ENCODE data around the gene SIPA1L2. TPM values are rescaled to one million over a fixed set of nuclear protein-coding genes. Genes with fewer than 3 reads are reported as not detected.

Gene SIPA1L2
- total RNA-seq, 1 experiment from 2014 or later: 12.5 TPM

DNA sequence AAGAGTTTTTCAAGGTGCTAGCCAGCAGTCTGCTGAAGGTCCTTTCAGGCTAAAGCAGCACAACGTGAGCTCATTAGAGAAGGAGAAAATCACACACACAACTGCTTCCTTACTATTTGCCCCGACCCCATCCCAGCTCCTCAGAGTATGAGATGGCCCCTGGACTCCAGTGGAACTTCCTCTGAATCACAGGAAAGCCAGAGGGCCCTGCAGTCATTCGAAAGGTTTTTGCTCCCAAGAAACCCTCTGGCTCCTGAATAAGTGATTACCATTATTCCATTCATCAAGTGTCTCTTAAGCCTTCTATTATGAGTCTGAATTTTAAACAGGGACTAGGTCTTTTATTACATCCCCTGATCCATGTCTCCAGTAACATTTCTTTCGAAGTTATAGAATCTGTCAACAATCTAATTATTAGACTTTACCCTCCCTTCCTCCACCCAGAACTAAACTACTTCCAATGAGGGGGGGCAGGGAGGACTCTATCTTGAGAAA is 14.6 kb downstream of the SIPA1L2 start:
- TF ChIP-seq FOSL1 (IDR thresholded peaks at IDR 0.05; ENCODE audit: low read depth): no peak
- TF ChIP-seq POLR2A (IDR thresholded peaks at IDR 0.05; ENCODE audit: borderline replicate concordance, extremely low read depth, insufficient read depth, insufficient read length): no peak
- TF ChIP-seq EZH2 (IDR thresholded peaks at IDR 0.05): no peak
- TF ChIP-seq, protein P1, sequence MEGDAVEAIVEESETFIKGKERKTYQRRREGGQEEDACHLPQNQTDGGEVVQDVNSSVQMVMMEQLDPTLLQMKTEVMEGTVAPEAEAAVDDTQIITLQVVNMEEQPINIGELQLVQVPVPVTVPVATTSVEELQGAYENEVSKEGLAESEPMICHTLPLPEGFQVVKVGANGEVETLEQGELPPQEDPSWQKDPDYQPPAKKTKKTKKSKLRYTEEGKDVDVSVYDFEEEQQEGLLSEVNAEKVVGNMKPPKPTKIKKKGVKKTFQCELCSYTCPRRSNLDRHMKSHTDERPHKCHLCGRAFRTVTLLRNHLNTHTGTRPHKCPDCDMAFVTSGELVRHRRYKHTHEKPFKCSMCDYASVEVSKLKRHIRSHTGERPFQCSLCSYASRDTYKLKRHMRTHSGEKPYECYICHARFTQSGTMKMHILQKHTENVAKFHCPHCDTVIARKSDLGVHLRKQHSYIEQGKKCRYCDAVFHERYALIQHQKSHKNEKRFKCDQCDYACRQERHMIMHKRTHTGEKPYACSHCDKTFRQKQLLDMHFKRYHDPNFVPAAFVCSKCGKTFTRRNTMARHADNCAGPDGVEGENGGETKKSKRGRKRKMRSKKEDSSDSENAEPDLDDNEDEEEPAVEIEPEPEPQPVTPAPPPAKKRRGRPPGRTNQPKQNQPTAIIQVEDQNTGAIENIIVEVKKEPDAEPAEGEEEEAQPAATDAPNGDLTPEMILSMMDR (IDR thresholded peaks at IDR 0.05 in 2 of 3, conservative IDR thresholded peaks at IDR 0.05 in 1 of 3; ENCODE audit: borderline replicate concordance in 1 of 3, insufficient read depth in 1 of 3, low read depth in 2 of 3, low read length in 2 of 3): no peak
- no peak for TF ChIP-seq EGR1 (IDR thresholded peaks at IDR 0.05; ENCODE audit: low read depth)
- TF ChIP-seq, protein P2, sequence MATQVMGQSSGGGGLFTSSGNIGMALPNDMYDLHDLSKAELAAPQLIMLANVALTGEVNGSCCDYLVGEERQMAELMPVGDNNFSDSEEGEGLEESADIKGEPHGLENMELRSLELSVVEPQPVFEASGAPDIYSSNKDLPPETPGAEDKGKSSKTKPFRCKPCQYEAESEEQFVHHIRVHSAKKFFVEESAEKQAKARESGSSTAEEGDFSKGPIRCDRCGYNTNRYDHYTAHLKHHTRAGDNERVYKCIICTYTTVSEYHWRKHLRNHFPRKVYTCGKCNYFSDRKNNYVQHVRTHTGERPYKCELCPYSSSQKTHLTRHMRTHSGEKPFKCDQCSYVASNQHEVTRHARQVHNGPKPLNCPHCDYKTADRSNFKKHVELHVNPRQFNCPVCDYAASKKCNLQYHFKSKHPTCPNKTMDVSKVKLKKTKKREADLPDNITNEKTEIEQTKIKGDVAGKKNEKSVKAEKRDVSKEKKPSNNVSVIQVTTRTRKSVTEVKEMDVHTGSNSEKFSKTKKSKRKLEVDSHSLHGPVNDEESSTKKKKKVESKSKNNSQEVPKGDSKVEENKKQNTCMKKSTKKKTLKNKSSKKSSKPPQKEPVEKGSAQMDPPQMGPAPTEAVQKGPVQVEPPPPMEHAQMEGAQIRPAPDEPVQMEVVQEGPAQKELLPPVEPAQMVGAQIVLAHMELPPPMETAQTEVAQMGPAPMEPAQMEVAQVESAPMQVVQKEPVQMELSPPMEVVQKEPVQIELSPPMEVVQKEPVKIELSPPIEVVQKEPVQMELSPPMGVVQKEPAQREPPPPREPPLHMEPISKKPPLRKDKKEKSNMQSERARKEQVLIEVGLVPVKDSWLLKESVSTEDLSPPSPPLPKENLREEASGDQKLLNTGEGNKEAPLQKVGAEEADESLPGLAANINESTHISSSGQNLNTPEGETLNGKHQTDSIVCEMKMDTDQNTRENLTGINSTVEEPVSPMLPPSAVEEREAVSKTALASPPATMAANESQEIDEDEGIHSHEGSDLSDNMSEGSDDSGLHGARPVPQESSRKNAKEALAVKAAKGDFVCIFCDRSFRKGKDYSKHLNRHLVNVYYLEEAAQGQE (IDR thresholded peaks at IDR 0.05; ENCODE audit: low read depth): no peak
- TF ChIP-seq, protein P3, sequence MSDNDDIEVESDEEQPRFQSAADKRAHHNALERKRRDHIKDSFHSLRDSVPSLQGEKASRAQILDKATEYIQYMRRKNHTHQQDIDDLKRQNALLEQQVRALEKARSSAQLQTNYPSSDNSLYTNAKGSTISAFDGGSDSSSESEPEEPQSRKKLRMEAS (IDR thresholded peaks at IDR 0.05): no peak
- no peak for TF ChIP-seq POLR2AphosphoS5 (IDR thresholded peaks at IDR 0.05; ENCODE audit: low read depth, low read length)
- no peak for TF ChIP-seq JUND (IDR thresholded peaks at IDR 0.05)
- TF ChIP-seq SIN3A (IDR thresholded peaks at IDR 0.05; ENCODE audit: low read depth): no peak
- TF ChIP-seq CEBPB (IDR thresholded peaks at IDR 0.05; ENCODE audit: low read depth): no peak
- no peak for TF ChIP-seq ELF1 (IDR thresholded peaks at IDR 0.05; ENCODE audit: borderline replicate concordance, low read depth)
- TF ChIP-seq SP1 (IDR thresholded peaks at IDR 0.05; ENCODE audit: low read depth): no peak
- TF ChIP-seq, protein P4, sequence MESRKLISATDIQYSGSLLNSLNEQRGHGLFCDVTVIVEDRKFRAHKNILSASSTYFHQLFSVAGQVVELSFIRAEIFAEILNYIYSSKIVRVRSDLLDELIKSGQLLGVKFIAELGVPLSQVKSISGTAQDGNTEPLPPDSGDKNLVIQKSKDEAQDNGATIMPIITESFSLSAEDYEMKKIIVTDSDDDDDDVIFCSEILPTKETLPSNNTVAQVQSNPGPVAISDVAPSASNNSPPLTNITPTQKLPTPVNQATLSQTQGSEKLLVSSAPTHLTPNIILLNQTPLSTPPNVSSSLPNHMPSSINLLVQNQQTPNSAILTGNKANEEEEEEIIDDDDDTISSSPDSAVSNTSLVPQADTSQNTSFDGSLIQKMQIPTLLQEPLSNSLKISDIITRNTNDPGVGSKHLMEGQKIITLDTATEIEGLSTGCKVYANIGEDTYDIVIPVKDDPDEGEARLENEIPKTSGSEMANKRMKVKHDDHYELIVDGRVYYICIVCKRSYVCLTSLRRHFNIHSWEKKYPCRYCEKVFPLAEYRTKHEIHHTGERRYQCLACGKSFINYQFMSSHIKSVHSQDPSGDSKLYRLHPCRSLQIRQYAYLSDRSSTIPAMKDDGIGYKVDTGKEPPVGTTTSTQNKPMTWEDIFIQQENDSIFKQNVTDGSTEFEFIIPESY (IDR thresholded peaks at IDR 0.05; ENCODE audit: extremely low read depth, insufficient replicate concordance, low read length): no peak
- TF ChIP-seq YY1 (IDR thresholded peaks at IDR 0.05; ENCODE audit: extremely low read depth, insufficient replicate concordance, low read depth, low read length): no peak
- TF ChIP-seq CBX3 (IDR thresholded peaks at IDR 0.05; ENCODE audit: low read depth): no peak
- no peak for TF ChIP-seq EZH2phosphoT487 (IDR thresholded peaks at IDR 0.05; ENCODE audit: borderline replicate concordance)
- TF ChIP-seq TCF7L2 (IDR thresholded peaks at IDR 0.05; ENCODE audit: borderline replicate concordance, extremely low read depth, insufficient read depth, insufficient read length): no peak
- no peak for TF ChIP-seq ZNF274 (IDR thresholded peaks at IDR 0.05; ENCODE audit: low read depth, low read length)
- no peak for TF ChIP-seq SRF (IDR thresholded peaks at IDR 0.05; ENCODE audit: low read depth)
- Histone ChIP-seq H3K79me2 (ENCODE audit: insufficient read depth, low read length) (0 out of 2 replicates have a peak, but pooled peaks cover 8% of the 10 kb centered on the region), H3K4me2 (ENCODE audit: low read length) (no peak overlapping the region), H3K27me3 (ENCODE audit: insufficient read depth, low read length) (no peaks in the 10 kb centered on the region), H3K9me3 (ENCODE audit: control insufficient read depth in 1 of 2, insufficient read depth in 1 of 2, low read depth in 1 of 2, low read length in 2 of 2) (no peaks in the 10 kb centered on the region), H2AFZ (ENCODE audit: low read depth, low read length, poor library complexity, severe bottlenecking) (no peak overlapping the region), H3K36me3 (ENCODE audit: control insufficient read depth in 1 of 2, insufficient read depth in 2 of 2, low read length in 2 of 2) (no peaks in the 10 kb centered on the region), H3K9me2 (ENCODE audit: insufficient read depth) (no peaks in the 10 kb centered on the region), H3K9ac (ENCODE audit: low read length) (no peak overlapping the region), H3K4me1 (ENCODE audit: control insufficient read depth in 1 of 2, insufficient read depth in 2 of 2, low read length in 2 of 2) (peaks cover 24 to 53% of the 10 kb centered on the region in 2 experiments), H3K27ac (ENCODE audit: low read depth, low read length) (no peak overlapping the region), H3K4me3 (replicated peaks in 1 of 2; ENCODE audit: low read depth in 1 of 2, low read length in 2 of 2) (no peak overlapping the region), H4K20me1 (ENCODE audit: insufficient read depth) (no peaks in the 10 kb centered on the region)
- no TSS peak for BruUV-seq (replicated peaks)
- ATAC-seq (no peak), DNase-seq (ENCODE audit: low read depth, low spot score) (no peak)
- ChIA-PET RAD21 (ENCODE audit: low non-redundant PET in 1 of 2, low total read pairs in 2 of 2, uncharacterized antibody in 2 of 2, unreplicated experiment in 2 of 2) (no interaction called here), POLR2A (no interaction called here), CTCF (interaction anchor here (1.1 to 1.2 kb wide), 2 partner anchors 12 to 15 kb away, joined by 3 to 5 read pairs; no protein-coding TSS in a partner anchor)
- intact Hi-C loops (cut with micrococcal nuclease): no loop called here

All from HCT116 (cell line).